Panc1 (cell line): ENCODE results near the gene HTR4. TPM values are rescaled to one million over a fixed set of nuclear protein-coding genes. Genes with fewer than 3 reads are reported as not detected.

Experiments
- ATAC-seq: fragments of 200-7000 bp; cut with Tn5 transposase; 2 replicates; pipeline ENCODE4 v1.9.1; 2020; ENCODE audit warnings: mild to moderate bottlenecking, moderate library complexity
- BruUV-seq: library from RNA; stranded (reverse); fragments of 400-500 nt; replicated peaks from 2 replicates; lab custom pipeline; 2021; lab: Mats Ljungman, UMichigan
- CTCF ChIA-PET: fragments of 300-600 bp; sonication (Branson Sonifier 250); formaldehyde crosslinking; loops from one replicate; lab custom pipeline; 2022; ENCODE audit warnings: antibody characterized with exemption; lab: Charles Lee
- POLR2A ChIA-PET: fragments of 300-600 bp; sonication (Branson Sonifier 250); formaldehyde crosslinking; loops from one replicate; lab custom pipeline; 2022; ENCODE audit warnings: antibody characterized with exemption; lab: Charles Lee
- DNase-seq: peaks from one replicate; pipeline ENCODE4 v3.0.0-alpha.2; 2010; ENCODE audit warnings: low read depth, low spot score
- H3K27ac ChIP-seq: 2 replicates; pipeline ENCODE4 v1.5.1; 2011; ENCODE audit warnings: mild to moderate bottlenecking, low read length, inconsistent platforms
- H3K27me3 ChIP-seq: fragments of 200-500 bp; sonication (Bioruptor generic); 2 replicates; pipeline ENCODE4 v1.6.0; 2014; ENCODE audit warnings: low read length, inconsistent platforms; ENCODE audit not compliant: control insufficient read depth, insufficient read depth
- H3K36me3 ChIP-seq: fragments of 200-500 bp; sonication (Bioruptor generic); 2 replicates; pipeline ENCODE4 v1.5.1; 2014; ENCODE audit warnings: inconsistent platforms, mild to moderate bottlenecking, low read length, moderate library complexity; ENCODE audit not compliant: control insufficient read depth, insufficient read depth
- H3K4me1 ChIP-seq: 2 replicates; pipeline ENCODE4 v1.5.1; 2011; ENCODE audit warnings: inconsistent platforms, mild to moderate bottlenecking, low read length, moderate library complexity; ENCODE audit not compliant: control insufficient read depth, insufficient read depth
- H3K4me3 ChIP-seq, 2 experiments: 2 replicates each; pipeline ENCODE4 v1.5.1; 2011 to 2012; ENCODE audit warnings: low read depth in 2 of 2, low read length in 2 of 2, mild to moderate bottlenecking in 2 of 2, inconsistent platforms in 1 of 2, moderate library complexity in 1 of 2
- H3K9me3 ChIP-seq: fragments of 200-500 bp; sonication (Bioruptor generic); 2 replicates; pipeline ENCODE4 v1.5.1; 2014; ENCODE audit warnings: low read depth, mild to moderate bottlenecking, inconsistent platforms, low read length, moderate library complexity; ENCODE audit not compliant: control insufficient read depth, insufficient read depth
- POLR2AphosphoS5 ChIP-seq: IDR thresholded peaks from 2 replicates; pipeline ENCODE4 v1.6.1; 2012; ENCODE audit warnings: mild to moderate bottlenecking, low read depth, low read length, moderate library complexity
- SIN3A ChIP-seq: IDR thresholded peaks from 2 replicates; pipeline ENCODE4 v1.6.1; 2012; ENCODE audit warnings: low read depth, mild to moderate bottlenecking, low read length, moderate library complexity, borderline replicate concordance; ENCODE audit not compliant: insufficient read depth
- TCF7L2 ChIP-seq: IDR thresholded peaks from 2 replicates; pipeline ENCODE4 v1.6.1; 2011; ENCODE audit warnings: mild to moderate bottlenecking, low read depth, low read length, inconsistent platforms
- in situ Hi-C: cut with HindIII; loops from 2 replicates; pipeline ENCODE4 v1.10.0; 2016; ENCODE audit warnings: low sequenced_read_pairs, low pct_unique_long_range_greater_than_20kb
- intact Hi-C: fragments of 100-400 bp; cut with micrococcal nuclease; formaldehyde crosslinking; loops from one replicate; pipeline ENCODE4 v1.10.0; 2022; ENCODE audit not compliant: unreplicated experiment
- total RNA-seq: library from RNA; stranded (reverse); gene quantifications from one replicate; pipeline ENCODE4 v1.2.1, GENCODE V29; 2021; ENCODE audit not compliant: unreplicated experiment
- TF ChIP-seq, protein P1 (sequence below): fragments of 450-650 bp; IDR thresholded peaks from 2 replicates; pipeline ENCODE4 v1.5.1; 2017; ENCODE audit warnings: mild to moderate bottlenecking
- TF ChIP-seq, protein P2 (sequence below), 2 experiments: IDR thresholded peaks; 2 replicates each; pipeline ENCODE4 v1.6.1; 2011 to 2012; ENCODE audit warnings: low read depth in 2 of 2, control low read depth in 1 of 2, low read length in 1 of 2, mild to moderate bottlenecking in 1 of 2, moderate library complexity in 1 of 2; ENCODE audit not compliant: insufficient read depth in 1 of 2

The HTR4 gene
- total RNA-seq, 1 experiment from 2014 or later: not detected

DNA sequence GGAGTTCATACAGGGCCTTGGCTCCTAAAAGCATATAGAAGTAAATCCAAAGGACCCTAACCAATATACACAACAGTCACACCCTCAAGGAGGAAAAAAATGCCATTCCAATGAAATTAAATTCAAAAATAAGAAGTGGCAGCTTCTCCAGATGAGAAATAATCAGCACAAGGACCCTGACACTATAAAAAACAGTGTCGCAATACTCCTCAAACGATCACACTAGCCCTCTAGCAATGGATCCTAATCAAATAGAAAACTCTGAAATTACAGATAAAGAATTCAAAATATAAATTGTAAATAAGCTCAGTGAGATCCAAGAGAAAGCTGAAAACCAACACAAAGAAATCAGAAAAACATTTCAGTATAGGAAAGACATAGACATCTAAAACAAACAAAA is 33.5 kb upstream of the HTR4 start:
- intact Hi-C loops: no loop called here

DNA sequence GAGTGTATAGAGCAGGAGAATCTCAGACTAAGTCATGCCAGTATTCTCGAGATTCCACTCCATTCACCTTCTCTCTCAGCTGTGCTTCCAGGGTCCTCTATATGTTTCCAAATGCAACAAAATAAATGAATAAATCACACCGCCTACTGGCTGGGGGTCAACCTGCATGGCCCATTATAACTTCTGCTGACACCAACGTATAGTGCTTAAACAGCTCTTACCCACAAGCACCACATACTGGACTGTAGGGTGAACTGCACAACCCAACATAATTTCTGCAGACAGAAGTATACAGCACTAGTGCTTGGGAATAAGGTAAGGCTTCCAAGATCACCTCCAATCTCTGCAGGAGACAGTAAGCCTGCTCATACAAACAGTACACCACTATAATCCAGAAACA is 33.1 kb upstream of the HTR4 start:
- ATAC-seq (peak; percentile 78; the same call in 1 of the 2 replicates), DNase-seq (peak; percentile 13)
- Histone ChIP-seq H3K36me3 (no peaks in the 10 kb centered on the region), H3K27me3 (peaks cover 6% of the 10 kb centered on the region), H3K4me1 (no peaks in the 10 kb centered on the region), H3K27ac (no peak overlapping the region), H3K4me3 (no peak overlapping the region), H3K9me3 (no peaks in the 10 kb centered on the region)
- intact Hi-C loops: no loop called here
- CTCF ChIA-PET: interaction anchor here (1.0 kb wide), 1 partner anchor 45 kb away, joined by 3 read pairs; no protein-coding TSS in a partner anchor
- no TSS peak for BruUV-seq
- POLR2A ChIA-PET: no interaction called here
- TF ChIP-seq TCF7L2 (no peak), SIN3A (no peak), POLR2AphosphoS5 (no peak)
- TF ChIP-seq, protein P1, sequence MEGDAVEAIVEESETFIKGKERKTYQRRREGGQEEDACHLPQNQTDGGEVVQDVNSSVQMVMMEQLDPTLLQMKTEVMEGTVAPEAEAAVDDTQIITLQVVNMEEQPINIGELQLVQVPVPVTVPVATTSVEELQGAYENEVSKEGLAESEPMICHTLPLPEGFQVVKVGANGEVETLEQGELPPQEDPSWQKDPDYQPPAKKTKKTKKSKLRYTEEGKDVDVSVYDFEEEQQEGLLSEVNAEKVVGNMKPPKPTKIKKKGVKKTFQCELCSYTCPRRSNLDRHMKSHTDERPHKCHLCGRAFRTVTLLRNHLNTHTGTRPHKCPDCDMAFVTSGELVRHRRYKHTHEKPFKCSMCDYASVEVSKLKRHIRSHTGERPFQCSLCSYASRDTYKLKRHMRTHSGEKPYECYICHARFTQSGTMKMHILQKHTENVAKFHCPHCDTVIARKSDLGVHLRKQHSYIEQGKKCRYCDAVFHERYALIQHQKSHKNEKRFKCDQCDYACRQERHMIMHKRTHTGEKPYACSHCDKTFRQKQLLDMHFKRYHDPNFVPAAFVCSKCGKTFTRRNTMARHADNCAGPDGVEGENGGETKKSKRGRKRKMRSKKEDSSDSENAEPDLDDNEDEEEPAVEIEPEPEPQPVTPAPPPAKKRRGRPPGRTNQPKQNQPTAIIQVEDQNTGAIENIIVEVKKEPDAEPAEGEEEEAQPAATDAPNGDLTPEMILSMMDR: peak; percentile 60
- TF ChIP-seq, protein P2, sequence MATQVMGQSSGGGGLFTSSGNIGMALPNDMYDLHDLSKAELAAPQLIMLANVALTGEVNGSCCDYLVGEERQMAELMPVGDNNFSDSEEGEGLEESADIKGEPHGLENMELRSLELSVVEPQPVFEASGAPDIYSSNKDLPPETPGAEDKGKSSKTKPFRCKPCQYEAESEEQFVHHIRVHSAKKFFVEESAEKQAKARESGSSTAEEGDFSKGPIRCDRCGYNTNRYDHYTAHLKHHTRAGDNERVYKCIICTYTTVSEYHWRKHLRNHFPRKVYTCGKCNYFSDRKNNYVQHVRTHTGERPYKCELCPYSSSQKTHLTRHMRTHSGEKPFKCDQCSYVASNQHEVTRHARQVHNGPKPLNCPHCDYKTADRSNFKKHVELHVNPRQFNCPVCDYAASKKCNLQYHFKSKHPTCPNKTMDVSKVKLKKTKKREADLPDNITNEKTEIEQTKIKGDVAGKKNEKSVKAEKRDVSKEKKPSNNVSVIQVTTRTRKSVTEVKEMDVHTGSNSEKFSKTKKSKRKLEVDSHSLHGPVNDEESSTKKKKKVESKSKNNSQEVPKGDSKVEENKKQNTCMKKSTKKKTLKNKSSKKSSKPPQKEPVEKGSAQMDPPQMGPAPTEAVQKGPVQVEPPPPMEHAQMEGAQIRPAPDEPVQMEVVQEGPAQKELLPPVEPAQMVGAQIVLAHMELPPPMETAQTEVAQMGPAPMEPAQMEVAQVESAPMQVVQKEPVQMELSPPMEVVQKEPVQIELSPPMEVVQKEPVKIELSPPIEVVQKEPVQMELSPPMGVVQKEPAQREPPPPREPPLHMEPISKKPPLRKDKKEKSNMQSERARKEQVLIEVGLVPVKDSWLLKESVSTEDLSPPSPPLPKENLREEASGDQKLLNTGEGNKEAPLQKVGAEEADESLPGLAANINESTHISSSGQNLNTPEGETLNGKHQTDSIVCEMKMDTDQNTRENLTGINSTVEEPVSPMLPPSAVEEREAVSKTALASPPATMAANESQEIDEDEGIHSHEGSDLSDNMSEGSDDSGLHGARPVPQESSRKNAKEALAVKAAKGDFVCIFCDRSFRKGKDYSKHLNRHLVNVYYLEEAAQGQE (IDR thresholded peaks at IDR 0.05; ENCODE audit: insufficient read depth in 1 of 2, low read depth in 2 of 2, low read length in 1 of 2): no peak
- in situ Hi-C loops: no loop called here

More for the DNA sequence above, 33.5 kb upstream of the HTR4 start:
- in situ Hi-C loops: no loop called here
- BruUV-seq: no TSS peak
- no peak for ATAC-seq
- no peak for DNase-seq
- H3K27ac ChIP-seq: no peak overlapping the region
- H3K4me3 ChIP-seq: no peak overlapping the region
- no peaks in the 10 kb centered on the region for H3K9me3 ChIP-seq
- H3K27me3 ChIP-seq: peaks cover 6% of the 10 kb centered on the region
- no peaks in the 10 kb centered on the region for H3K4me1 ChIP-seq
- POLR2A ChIA-PET: no interaction called here
- CTCF ChIA-PET: interaction anchor here (1.0 kb wide), 1 partner anchor 45 kb away, joined by 3 read pairs; no protein-coding TSS in a partner anchor
- TF ChIP-seq, protein P1: no peak
- TF ChIP-seq POLR2AphosphoS5: no peak
- no peak for TF ChIP-seq TCF7L2
- no peak for TF ChIP-seq SIN3A
- TF ChIP-seq, protein P2 (IDR thresholded peaks at IDR 0.05; ENCODE audit: insufficient read depth in 1 of 2, low read depth in 2 of 2, low read length in 1 of 2): no peak
- no peaks in the 10 kb centered on the region for H3K36me3 ChIP-seq
